ENCODE data around the gene ZDHHC24.

- TF ChIP-seq, protein P1, sequence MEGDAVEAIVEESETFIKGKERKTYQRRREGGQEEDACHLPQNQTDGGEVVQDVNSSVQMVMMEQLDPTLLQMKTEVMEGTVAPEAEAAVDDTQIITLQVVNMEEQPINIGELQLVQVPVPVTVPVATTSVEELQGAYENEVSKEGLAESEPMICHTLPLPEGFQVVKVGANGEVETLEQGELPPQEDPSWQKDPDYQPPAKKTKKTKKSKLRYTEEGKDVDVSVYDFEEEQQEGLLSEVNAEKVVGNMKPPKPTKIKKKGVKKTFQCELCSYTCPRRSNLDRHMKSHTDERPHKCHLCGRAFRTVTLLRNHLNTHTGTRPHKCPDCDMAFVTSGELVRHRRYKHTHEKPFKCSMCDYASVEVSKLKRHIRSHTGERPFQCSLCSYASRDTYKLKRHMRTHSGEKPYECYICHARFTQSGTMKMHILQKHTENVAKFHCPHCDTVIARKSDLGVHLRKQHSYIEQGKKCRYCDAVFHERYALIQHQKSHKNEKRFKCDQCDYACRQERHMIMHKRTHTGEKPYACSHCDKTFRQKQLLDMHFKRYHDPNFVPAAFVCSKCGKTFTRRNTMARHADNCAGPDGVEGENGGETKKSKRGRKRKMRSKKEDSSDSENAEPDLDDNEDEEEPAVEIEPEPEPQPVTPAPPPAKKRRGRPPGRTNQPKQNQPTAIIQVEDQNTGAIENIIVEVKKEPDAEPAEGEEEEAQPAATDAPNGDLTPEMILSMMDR (IDR thresholded peaks at IDR 0.05) = no peak
- TF ChIP-seq POLR2A (IDR thresholded peaks at IDR 0.05) = no peak
- no peak for TF ChIP-seq POLR2AphosphoS5 (IDR thresholded peaks at IDR 0.05; ENCODE audit: insufficient read depth in 1 of 2, low read depth in 1 of 2)
Measured at GRCh38 chr11:66564538-66564937, 18.7 kb upstream of the ZDHHC24 start.
